ENCODE measurements around the gene BTBD2. TPM values are rescaled to one million over a fixed set of nuclear protein-coding genes. Genes with fewer than 3 reads are reported as not detected.

Gene BTBD2
- polyA plus RNA-seq, 4 donors = 32.7 to 101 (median 53.0) TPM

DNA sequence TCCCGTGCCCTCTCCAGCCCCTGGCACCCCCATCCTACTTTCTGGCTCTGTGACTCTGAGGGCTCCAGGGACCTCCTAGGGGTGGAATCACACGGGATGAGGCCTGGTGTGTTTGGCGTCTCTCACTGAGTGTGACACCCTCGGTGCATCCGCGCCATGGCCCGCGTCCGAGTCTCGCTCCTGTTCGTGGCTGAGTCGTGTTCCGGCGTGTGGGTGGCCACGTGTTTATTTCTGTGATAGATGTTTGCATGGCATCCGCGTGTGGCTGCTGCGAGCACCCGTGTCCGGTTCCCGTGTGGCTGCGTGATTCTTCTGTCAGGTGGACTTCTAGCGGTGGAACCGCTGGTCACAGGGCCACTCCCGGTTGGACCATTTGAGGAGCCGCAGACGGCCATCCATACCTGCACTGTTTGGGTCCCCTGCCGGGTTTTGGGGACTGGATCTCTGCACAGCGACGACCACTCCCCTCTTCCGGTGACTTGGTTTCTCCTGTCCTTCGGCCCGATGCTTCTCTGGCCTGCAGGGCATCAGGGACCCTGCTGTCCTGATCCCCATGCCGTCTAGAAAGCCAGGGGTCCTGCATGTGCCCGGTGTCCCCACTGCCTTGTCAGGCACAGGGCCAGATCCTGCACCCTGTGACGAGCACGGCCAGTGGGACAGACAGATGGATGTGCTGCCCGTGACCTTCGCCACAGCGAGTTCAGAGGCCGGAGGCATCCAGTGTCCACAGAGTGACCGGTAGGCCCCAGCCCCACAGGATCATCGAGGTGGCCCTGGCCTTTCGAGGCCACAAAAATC is 66.0 kb downstream of the BTBD2 start:
- FAIRE-seq (no peak), DNase-seq (no peak)
- WGBS, 3 donors = 96% methylated on average over 44 of the region's 44 CpGs
- Histone ChIP-seq H3K36me3 (ENCODE audit: control insufficient read depth in 3 of 3, insufficient read depth in 2 of 3, low read depth in 1 of 3, low read length in 3 of 3) (peaks cover 0 to 56% (median 5%) of the 10 kb centered on the region in 3 donors), H3K4me1 (ENCODE audit: control insufficient read depth in 3 of 3, insufficient read depth in 2 of 3, low read depth in 1 of 3, low read length in 2 of 3) (no peaks in the 10 kb centered on the region), H3K4me3 (ENCODE audit: low read depth in 1 of 3, low read length in 3 of 3) (no peak overlapping the region), H3K27me3 (ENCODE audit: control insufficient read depth in 3 of 3, insufficient read depth in 3 of 3, low read length in 3 of 3) (no peaks in the 10 kb centered on the region), H3K27ac (ENCODE audit: low read depth in 1 of 3, low read length in 2 of 3) (no peak overlapping the region), H3K9me3 (ENCODE audit: control insufficient read depth in 2 of 2, insufficient read depth in 1 of 2, low read depth in 1 of 2, low read length in 1 of 2) (no peaks in the 10 kb centered on the region)

- H3K27me3 ChIP-seq (ENCODE audit: control insufficient read depth in 3 of 3, insufficient read depth in 3 of 3, low read length in 3 of 3) = no peaks in the 10 kb centered on the region
- peaks cover 0 to 10% (median 0%) of the 10 kb centered on the region in 3 donors for H3K4me1 ChIP-seq (ENCODE audit: control insufficient read depth in 3 of 3, insufficient read depth in 2 of 3, low read depth in 1 of 3, low read length in 2 of 3)
- FAIRE-seq (no peak), DNase-seq (no peak)
- WGBS, 3 donors = 85 to 87% (median 86%) methylated on average over 29 to 34 of the region's 34 CpGs
- no peaks in the 10 kb centered on the region for H3K9me3 ChIP-seq (ENCODE audit: control insufficient read depth in 2 of 2, insufficient read depth in 1 of 2, low read depth in 1 of 2, low read length in 1 of 2)
- H3K36me3 ChIP-seq (ENCODE audit: control insufficient read depth in 3 of 3, insufficient read depth in 2 of 3, low read depth in 1 of 3, low read length in 3 of 3) = peaks cover 0 to 45% (median 4%) of the 10 kb centered on the region in 3 donors
- no peak overlapping the region for H3K27ac ChIP-seq (ENCODE audit: low read depth in 1 of 3, low read length in 2 of 3)
- no peak overlapping the region for H3K4me3 ChIP-seq (ENCODE audit: low read depth in 1 of 3, low read length in 3 of 3)
Measured at GRCh38 chr19:1947651-1948209, 67.8 kb downstream of the BTBD2 start.

DNA sequence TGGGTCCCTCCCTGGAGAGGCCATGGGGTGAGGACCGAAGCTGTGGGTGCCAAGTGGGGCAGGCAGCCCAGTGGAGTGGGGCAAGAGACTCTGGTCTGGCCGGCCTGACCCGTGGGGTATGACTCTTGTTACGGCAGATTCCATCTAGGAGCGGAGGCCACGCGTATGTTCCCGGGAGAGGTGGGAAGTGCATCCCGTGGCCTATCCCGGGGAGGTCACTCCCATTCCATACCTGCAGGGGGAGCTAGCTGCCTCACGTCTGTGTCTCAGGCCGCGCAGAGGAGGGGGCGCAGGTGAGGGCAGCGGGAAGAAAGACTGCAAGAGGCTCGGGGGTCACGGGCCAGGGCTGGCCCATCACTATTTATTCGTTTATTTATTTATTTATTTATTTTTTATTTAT is 69.6 kb downstream of the BTBD2 start:
- Histone ChIP-seq H3K4me3 (ENCODE audit: low read depth in 1 of 3, low read length in 3 of 3) (no peak overlapping the region), H3K36me3 (ENCODE audit: control insufficient read depth in 3 of 3, insufficient read depth in 2 of 3, low read depth in 1 of 3, low read length in 3 of 3) (peaks cover 0 to 34% (median 0%) of the 10 kb centered on the region in 3 donors), H3K9me3 (ENCODE audit: control insufficient read depth in 2 of 2, insufficient read depth in 1 of 2, low read depth in 1 of 2, low read length in 1 of 2) (no peaks in the 10 kb centered on the region), H3K27me3 (ENCODE audit: control insufficient read depth in 3 of 3, insufficient read depth in 3 of 3, low read length in 3 of 3) (no peaks in the 10 kb centered on the region), H3K27ac (ENCODE audit: low read depth in 1 of 3, low read length in 2 of 3) (no peak overlapping the region), H3K4me1 (ENCODE audit: control insufficient read depth in 3 of 3, insufficient read depth in 2 of 3, low read depth in 1 of 3, low read length in 2 of 3) (peaks cover 0 to 13% (median 0%) of the 10 kb centered on the region in 3 donors)
- peak in 1 of 2 donors; percentile 57 for DNase-seq
- 81 to 86% (median 86%) methylated on average over 18 of the region's 18 CpGs for WGBS, 3 donors
- FAIRE-seq = no peak

DNA sequence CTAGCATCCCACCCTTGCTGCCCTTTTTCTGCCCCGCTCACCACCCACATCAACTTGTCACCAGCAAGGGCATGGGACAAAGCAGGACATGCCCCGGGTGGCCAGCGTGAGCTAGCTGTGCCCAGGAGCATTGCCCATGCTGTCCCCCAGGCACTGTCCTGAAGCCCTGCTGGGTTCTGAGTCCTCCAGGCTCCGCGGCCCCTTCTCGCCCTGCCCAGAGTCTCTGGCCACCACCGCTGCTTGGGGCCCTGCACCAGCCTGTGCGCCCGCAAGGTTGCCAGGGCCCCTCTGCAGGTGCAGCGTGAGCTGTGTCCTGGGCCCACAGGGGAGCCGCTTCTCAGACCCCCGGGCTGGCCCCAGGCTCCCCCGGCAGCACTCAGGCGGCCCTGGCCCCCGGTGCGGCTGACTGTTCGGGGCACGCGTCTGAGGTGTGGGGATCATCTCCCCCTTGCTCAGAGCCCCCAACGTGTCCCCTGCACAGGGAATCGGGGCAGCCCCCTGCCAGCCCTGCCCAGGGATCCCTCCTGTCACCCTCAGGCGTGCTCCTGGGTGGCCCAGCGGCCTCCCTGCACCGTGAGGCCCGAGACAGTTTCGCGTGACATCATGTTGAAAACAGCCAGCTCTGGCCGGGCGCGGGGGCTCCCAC is 70.5 kb downstream of the BTBD2 start:
- no peak for DNase-seq
- Histone ChIP-seq H3K36me3 (ENCODE audit: control insufficient read depth in 3 of 3, insufficient read depth in 2 of 3, low read depth in 1 of 3, low read length in 3 of 3) (peaks cover 0 to 31% (median 0%) of the 10 kb centered on the region in 3 donors), H3K27me3 (ENCODE audit: control insufficient read depth in 3 of 3, insufficient read depth in 3 of 3, low read length in 3 of 3) (no peaks in the 10 kb centered on the region), H3K27ac (ENCODE audit: low read depth in 1 of 3, low read length in 2 of 3) (no peak overlapping the region), H3K4me1 (ENCODE audit: control insufficient read depth in 3 of 3, insufficient read depth in 2 of 3, low read depth in 1 of 3, low read length in 2 of 3) (peaks cover 0 to 16% (median 0%) of the 10 kb centered on the region in 3 donors), H3K4me3 (ENCODE audit: low read depth in 1 of 3, low read length in 3 of 3) (no peak overlapping the region), H3K9me3 (ENCODE audit: control insufficient read depth in 2 of 2, insufficient read depth in 1 of 2, low read depth in 1 of 2, low read length in 1 of 2) (no peaks in the 10 kb centered on the region)
- no peak for FAIRE-seq
- 89 to 91% (median 89%) methylated on average over 26 to 30 of the region's 30 CpGs for WGBS, 3 donors

DNA sequence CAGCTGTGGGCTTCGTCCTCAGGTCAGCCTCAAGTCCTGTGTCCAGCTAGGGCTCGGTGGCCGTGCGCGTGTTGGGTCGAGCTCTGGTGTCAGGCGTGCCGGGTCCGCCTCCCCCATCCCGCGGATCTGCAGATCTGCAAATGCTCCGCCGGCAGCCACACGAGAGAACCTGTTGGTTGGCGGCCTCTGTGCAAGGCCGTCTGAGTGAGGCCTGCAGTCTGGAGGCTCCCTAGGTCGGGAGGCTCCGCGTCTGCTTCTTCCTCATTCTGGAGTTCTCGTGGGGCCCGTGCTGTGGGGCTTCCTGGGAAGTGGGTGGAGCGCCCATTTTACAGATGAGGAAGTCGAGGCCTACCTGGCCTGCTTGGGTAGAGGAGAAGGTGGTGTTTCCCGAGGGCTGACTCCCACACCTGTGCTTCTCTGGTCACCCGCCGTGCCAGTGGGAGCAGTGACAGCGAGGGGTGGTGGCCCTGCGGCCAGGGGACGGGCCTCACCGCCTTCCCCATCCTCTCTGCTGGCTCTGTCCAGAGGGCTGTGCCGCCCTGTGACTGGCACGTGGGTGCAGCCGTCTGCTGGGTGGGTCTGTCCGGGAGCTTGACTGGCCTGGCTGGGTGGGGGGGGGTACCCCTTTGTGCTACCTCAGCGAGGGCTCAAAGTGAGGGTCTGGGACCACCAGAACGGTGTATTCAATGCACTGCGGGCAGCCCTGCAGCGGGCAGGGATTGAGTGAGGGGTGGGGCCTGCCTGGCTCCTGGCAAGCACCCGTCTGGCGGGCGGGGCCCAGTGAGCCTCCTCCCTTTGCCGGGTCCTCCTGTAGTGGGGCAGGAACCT is 71.2 kb downstream of the BTBD2 start:
- 76 to 81% (median 80%) methylated on average over 38 to 42 of the region's 42 CpGs for WGBS, 3 donors
- no peak overlapping the region for H3K27ac ChIP-seq (ENCODE audit: low read depth in 1 of 3, low read length in 2 of 3)
- H3K4me1 ChIP-seq (ENCODE audit: control insufficient read depth in 3 of 3, insufficient read depth in 2 of 3, low read depth in 1 of 3, low read length in 2 of 3) = peaks cover 0 to 22% (median 2%) of the 10 kb centered on the region in 3 donors
- FAIRE-seq (no peak), DNase-seq (no peak)
- H3K9me3 ChIP-seq (ENCODE audit: control insufficient read depth in 2 of 2, insufficient read depth in 1 of 2, low read depth in 1 of 2, low read length in 1 of 2) = no peaks in the 10 kb centered on the region
- H3K4me3 ChIP-seq (ENCODE audit: low read depth in 1 of 3, low read length in 3 of 3) = no peak overlapping the region
- no peaks in the 10 kb centered on the region for H3K27me3 ChIP-seq (ENCODE audit: control insufficient read depth in 3 of 3, insufficient read depth in 3 of 3, low read length in 3 of 3)
- peaks cover 0 to 25% (median 0%) of the 10 kb centered on the region in 3 donors for H3K36me3 ChIP-seq (ENCODE audit: control insufficient read depth in 3 of 3, insufficient read depth in 2 of 3, low read depth in 1 of 3, low read length in 3 of 3)

- H3K27ac ChIP-seq (ENCODE audit: low read depth in 1 of 3, low read length in 2 of 3) = no peak overlapping the region
- DNase-seq (no peak), FAIRE-seq (no peak)
- H3K36me3 ChIP-seq (ENCODE audit: control insufficient read depth in 3 of 3, insufficient read depth in 2 of 3, low read depth in 1 of 3, low read length in 3 of 3) = peaks cover 0 to 18% (median 0%) of the 10 kb centered on the region in 3 donors
- no peak overlapping the region for H3K4me3 ChIP-seq (ENCODE audit: low read depth in 1 of 3, low read length in 3 of 3)
- peaks cover 0 to 22% (median 3%) of the 10 kb centered on the region in 3 donors for H3K4me1 ChIP-seq (ENCODE audit: control insufficient read depth in 3 of 3, insufficient read depth in 2 of 3, low read depth in 1 of 3, low read length in 2 of 3)
- H3K27me3 ChIP-seq (ENCODE audit: control insufficient read depth in 3 of 3, insufficient read depth in 3 of 3, low read length in 3 of 3) = no peaks in the 10 kb centered on the region
- H3K9me3 ChIP-seq (ENCODE audit: control insufficient read depth in 2 of 2, insufficient read depth in 1 of 2, low read depth in 1 of 2, low read length in 1 of 2) = no peaks in the 10 kb centered on the region
- WGBS, 3 donors = 85 to 97% (median 91%) methylated on average over 15 to 22 of the region's 22 CpGs
Measured at GRCh38 chr19:1943661-1944087, 71.8 kb downstream of the BTBD2 start.

- peaks cover 0 to 22% (median 3%) of the 10 kb centered on the region in 3 donors for H3K4me1 ChIP-seq (ENCODE audit: control insufficient read depth in 3 of 3, insufficient read depth in 2 of 3, low read depth in 1 of 3, low read length in 2 of 3)
- DNase-seq = no peak
Measured at GRCh38 chr19:1942934-1943555, 72.5 kb downstream of the BTBD2 start.

More at GRCh38 chr19:1942934-1943555, 72.5 kb downstream of the BTBD2 start:
- peak overlapping the region; percentile 85 to 97 (median 93) for H3K4me3 ChIP-seq (ENCODE audit: low read depth in 1 of 3, low read length in 3 of 3)
- no peaks in the 10 kb centered on the region for H3K9me3 ChIP-seq (ENCODE audit: control insufficient read depth in 2 of 2, insufficient read depth in 1 of 2, low read depth in 1 of 2, low read length in 1 of 2)
- WGBS, 3 donors = 27 to 44% (median 32%) methylated on average over 16 to 21 of the region's 21 CpGs
- H3K27ac ChIP-seq (ENCODE audit: low read depth in 1 of 3, low read length in 2 of 3) = peak overlapping the region; percentile 8 to 92 (median 74)
- H3K27me3 ChIP-seq (ENCODE audit: control insufficient read depth in 3 of 3, insufficient read depth in 3 of 3, low read length in 3 of 3) = no peaks in the 10 kb centered on the region
- peaks cover 0 to 16% (median 0%) of the 10 kb centered on the region in 3 donors for H3K36me3 ChIP-seq (ENCODE audit: control insufficient read depth in 3 of 3, insufficient read depth in 2 of 3, low read depth in 1 of 3, low read length in 3 of 3)
- FAIRE-seq = no peak
